Neural cell (in vitro differentiated cells): Measurements from ENCODE around the gene RTL1. TPM values are rescaled to one million over a fixed set of nuclear protein-coding genes. Genes with fewer than 3 reads are reported as not detected.

Experiments used
- H2AFZ ChIP-seq: fragments of 200-600, 300-800 bp; sonication (generic), shearing (Covaris generic); 2 replicates; pipeline ENCODE4 v1.6.0; 2014; ENCODE audit warnings: low read depth, mild to moderate bottlenecking, antibody characterized with exemption, low read length, moderate library complexity
- H3F3A ChIP-seq: fragments of 200-600 bp; shearing (Covaris generic); 2 replicates; pipeline ENCODE4 v1.6.1; 2016; ENCODE audit warnings: mild to moderate bottlenecking, moderate library complexity, mixed read lengths, antibody characterized with exemption, low read length; ENCODE audit not compliant: insufficient read depth, poor library complexity, severe bottlenecking
- H3K27ac ChIP-seq: fragments of 200-600, 300-800 bp; sonication (generic), shearing (Covaris generic); 2 replicates; pipeline ENCODE4 v1.5.1; 2014; ENCODE audit warnings: mild to moderate bottlenecking, low read length, moderate library complexity
- H3K27me3 ChIP-seq: fragments of 300-800, 200-600 bp; sonication (generic), shearing (Covaris generic); 2 replicates; pipeline ENCODE4 v1.6.0; 2014; ENCODE audit warnings: mild to moderate bottlenecking, low read depth, low read length, moderate library complexity; ENCODE audit not compliant: insufficient read depth
- H3K36me3 ChIP-seq: fragments of 300-800, 200-600 bp; sonication (generic), shearing (Covaris generic); 2 replicates; pipeline ENCODE4 v1.5.1; 2014; ENCODE audit warnings: mild to moderate bottlenecking, antibody characterized with exemption, low read length, moderate library complexity; ENCODE audit not compliant: insufficient read depth
- H3K4me2 ChIP-seq: fragments of 300-800, 200-600 bp; sonication (generic), shearing (Covaris generic); 2 replicates; pipeline ENCODE4 v1.6.0; 2014; ENCODE audit warnings: mild to moderate bottlenecking, low read length
- H3K4me3 ChIP-seq: fragments of 300-800, 200-600 bp; sonication (generic), shearing (Covaris generic); 2 replicates; pipeline ENCODE4 v1.5.1; 2014; ENCODE audit warnings: mild to moderate bottlenecking, low read length, moderate library complexity
- H3K79me2 ChIP-seq: fragments of 200-600 bp; shearing (Covaris generic); replicated peaks from 2 replicates; pipeline ENCODE4 v1.6.0; 2014; ENCODE audit warnings: mild to moderate bottlenecking, low read length, moderate library complexity; ENCODE audit not compliant: insufficient read depth
- H3K9ac ChIP-seq: fragments of 300-800, 200-600 bp; sonication (generic), shearing (Covaris generic); 2 replicates; pipeline ENCODE4 v1.6.1; 2016; ENCODE audit warnings: mild to moderate bottlenecking, low read length, mixed read lengths
- H3K9me2 ChIP-seq: fragments of 200-600 bp; shearing (Covaris generic); 2 replicates; pipeline ENCODE4 v1.6.1; 2016; ENCODE audit warnings: mild to moderate bottlenecking, low read length, mixed read lengths; ENCODE audit not compliant: insufficient read depth
- H3K9me3 ChIP-seq: fragments of 200-600, 300-800 bp; sonication (generic), shearing (Covaris generic); 2 replicates; pipeline ENCODE4 v1.6.1; 2016; ENCODE audit warnings: mild to moderate bottlenecking, mixed run types, low read length, moderate library complexity, mixed read lengths
- H4K20me1 ChIP-seq: fragments of 200-600 bp; shearing (Covaris generic); 2 replicates; pipeline ENCODE4 v1.6.1; 2016; ENCODE audit warnings: mild to moderate bottlenecking, mixed run types; ENCODE audit not compliant: insufficient read depth
- EP300 ChIP-seq: fragments of 450-650 bp; conservative IDR thresholded peaks from 2 replicates; pipeline ENCODE4 v1.6.1; 2014; ENCODE audit warnings: antibody characterized with exemption, mild to moderate bottlenecking, moderate library complexity; ENCODE audit not compliant: poor library complexity, severe bottlenecking
- EZH2 ChIP-seq: fragments of 200-600, 300-800 bp; shearing (Covaris generic), sonication (generic); IDR thresholded peaks from 2 replicates; pipeline ENCODE4 v1.6.1; 2014; ENCODE audit warnings: antibody characterized with exemption, low read length, borderline replicate concordance, mild to moderate bottlenecking; ENCODE audit not compliant: insufficient read depth, poor library complexity, severe bottlenecking
- MXI1 ChIP-seq: fragments of 450-650 bp; conservative IDR thresholded peaks from 2 replicates; pipeline ENCODE4 v1.6.1; 2014; ENCODE audit warnings: antibody characterized with exemption, mild to moderate bottlenecking; ENCODE audit not compliant: poor library complexity, severe bottlenecking
- POLR2AphosphoS5 ChIP-seq: IDR thresholded peaks from 2 replicates; pipeline ENCODE4 v1.6.1; 2012
- RAD21 ChIP-seq: fragments of 450-650 bp; conservative IDR thresholded peaks from 2 replicates; pipeline ENCODE4 v1.6.1; 2014; ENCODE audit warnings: antibody characterized with exemption, mild to moderate bottlenecking, moderate library complexity
- SMC3 ChIP-seq: fragments of 450-650 bp; conservative IDR thresholded peaks from 2 replicates; pipeline ENCODE4 v1.6.1; 2014; ENCODE audit warnings: antibody characterized with exemption, mild to moderate bottlenecking, moderate library complexity; ENCODE audit not compliant: poor library complexity
- TAF1 ChIP-seq: IDR thresholded peaks from 2 replicates; pipeline ENCODE4 v1.6.1; 2012; ENCODE audit warnings: low read depth
- polyA plus RNA-seq: library from polyadenylated mRNA; depleted of rRNA; stranded (reverse); fragments of >200 nt; gene quantifications from 2 replicates; pipeline ENCODE4 v1.2.3, GENCODE V29; 2014
- TF ChIP-seq, protein P1 (sequence below): fragments of 450-650 bp; IDR thresholded peaks from 2 replicates; pipeline ENCODE4 v1.5.1; 2014; ENCODE audit warnings: antibody characterized with exemption, mild to moderate bottlenecking, moderate library complexity; ENCODE audit not compliant: poor library complexity, severe bottlenecking
- TF ChIP-seq, protein P2 (sequence below): IDR thresholded peaks from 2 replicates; pipeline ENCODE4 v1.6.1; 2012; ENCODE audit warnings: borderline replicate concordance

The RTL1 gene
- polyA plus RNA-seq, 1 donor from 2014 or later, result not detected

DNA sequence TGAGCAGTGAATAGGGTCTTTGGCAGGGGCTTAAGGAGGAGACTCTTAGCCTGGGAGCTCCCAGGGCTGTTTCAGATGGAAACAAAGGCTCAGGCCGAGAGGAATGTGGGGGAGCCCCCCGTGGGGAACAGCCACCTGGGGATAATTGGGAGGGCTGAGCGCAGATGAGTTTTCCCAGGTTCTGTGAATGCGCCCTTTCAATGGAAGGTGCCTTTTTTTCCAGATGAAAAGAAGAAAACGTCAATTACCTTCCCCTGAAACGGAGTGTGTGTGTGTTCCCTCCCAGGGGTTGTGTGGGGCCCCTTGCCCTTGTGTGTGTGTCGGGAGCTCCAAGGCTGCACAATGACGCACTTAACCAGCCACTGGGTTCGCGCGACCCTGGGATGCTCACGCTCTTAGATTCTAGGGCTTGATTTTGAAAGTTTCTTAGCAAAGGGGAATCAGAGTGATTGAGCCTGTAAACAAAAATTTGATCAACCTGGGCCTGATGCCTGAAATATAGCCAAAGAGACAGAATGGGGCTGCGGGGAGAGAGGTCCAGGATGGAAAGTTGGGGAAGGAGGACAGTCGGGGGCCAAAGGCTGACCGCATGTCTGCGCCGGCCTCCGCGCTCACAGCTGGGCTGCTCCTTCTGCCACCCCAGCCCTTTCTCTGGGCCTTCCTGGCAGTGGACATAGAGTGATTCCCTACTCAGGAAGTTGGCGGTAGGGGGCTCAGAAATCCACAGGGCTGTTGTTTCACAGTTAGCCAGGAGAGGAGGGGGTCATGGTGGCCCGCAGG is 63.0 kb downstream of the RTL1 start:
- Histone ChIP-seq H3K27ac (no peak overlapping the region), H4K20me1 (no peaks in the 10 kb centered on the region), H3K4me3 (no peak overlapping the region), H3K9me3 (no peaks in the 10 kb centered on the region), H3K4me2 (no peak overlapping the region), H3K27me3 (no peaks in the 10 kb centered on the region), H2AFZ (no peak overlapping the region), H3K9me2 (no peaks in the 10 kb centered on the region), H3K36me3 (no peaks in the 10 kb centered on the region), H3K79me2 (no peaks in the 10 kb centered on the region), H3K9ac (no peak overlapping the region), H3F3A (peaks cover 11% of the 10 kb centered on the region)
- TF ChIP-seq TAF1, result no peak
- no peak for TF ChIP-seq EP300
- TF ChIP-seq, protein P1, sequence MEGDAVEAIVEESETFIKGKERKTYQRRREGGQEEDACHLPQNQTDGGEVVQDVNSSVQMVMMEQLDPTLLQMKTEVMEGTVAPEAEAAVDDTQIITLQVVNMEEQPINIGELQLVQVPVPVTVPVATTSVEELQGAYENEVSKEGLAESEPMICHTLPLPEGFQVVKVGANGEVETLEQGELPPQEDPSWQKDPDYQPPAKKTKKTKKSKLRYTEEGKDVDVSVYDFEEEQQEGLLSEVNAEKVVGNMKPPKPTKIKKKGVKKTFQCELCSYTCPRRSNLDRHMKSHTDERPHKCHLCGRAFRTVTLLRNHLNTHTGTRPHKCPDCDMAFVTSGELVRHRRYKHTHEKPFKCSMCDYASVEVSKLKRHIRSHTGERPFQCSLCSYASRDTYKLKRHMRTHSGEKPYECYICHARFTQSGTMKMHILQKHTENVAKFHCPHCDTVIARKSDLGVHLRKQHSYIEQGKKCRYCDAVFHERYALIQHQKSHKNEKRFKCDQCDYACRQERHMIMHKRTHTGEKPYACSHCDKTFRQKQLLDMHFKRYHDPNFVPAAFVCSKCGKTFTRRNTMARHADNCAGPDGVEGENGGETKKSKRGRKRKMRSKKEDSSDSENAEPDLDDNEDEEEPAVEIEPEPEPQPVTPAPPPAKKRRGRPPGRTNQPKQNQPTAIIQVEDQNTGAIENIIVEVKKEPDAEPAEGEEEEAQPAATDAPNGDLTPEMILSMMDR, result no peak
- TF ChIP-seq EZH2, result no peak
- no peak for TF ChIP-seq MXI1
- no peak for TF ChIP-seq POLR2AphosphoS5
- TF ChIP-seq, protein P2, sequence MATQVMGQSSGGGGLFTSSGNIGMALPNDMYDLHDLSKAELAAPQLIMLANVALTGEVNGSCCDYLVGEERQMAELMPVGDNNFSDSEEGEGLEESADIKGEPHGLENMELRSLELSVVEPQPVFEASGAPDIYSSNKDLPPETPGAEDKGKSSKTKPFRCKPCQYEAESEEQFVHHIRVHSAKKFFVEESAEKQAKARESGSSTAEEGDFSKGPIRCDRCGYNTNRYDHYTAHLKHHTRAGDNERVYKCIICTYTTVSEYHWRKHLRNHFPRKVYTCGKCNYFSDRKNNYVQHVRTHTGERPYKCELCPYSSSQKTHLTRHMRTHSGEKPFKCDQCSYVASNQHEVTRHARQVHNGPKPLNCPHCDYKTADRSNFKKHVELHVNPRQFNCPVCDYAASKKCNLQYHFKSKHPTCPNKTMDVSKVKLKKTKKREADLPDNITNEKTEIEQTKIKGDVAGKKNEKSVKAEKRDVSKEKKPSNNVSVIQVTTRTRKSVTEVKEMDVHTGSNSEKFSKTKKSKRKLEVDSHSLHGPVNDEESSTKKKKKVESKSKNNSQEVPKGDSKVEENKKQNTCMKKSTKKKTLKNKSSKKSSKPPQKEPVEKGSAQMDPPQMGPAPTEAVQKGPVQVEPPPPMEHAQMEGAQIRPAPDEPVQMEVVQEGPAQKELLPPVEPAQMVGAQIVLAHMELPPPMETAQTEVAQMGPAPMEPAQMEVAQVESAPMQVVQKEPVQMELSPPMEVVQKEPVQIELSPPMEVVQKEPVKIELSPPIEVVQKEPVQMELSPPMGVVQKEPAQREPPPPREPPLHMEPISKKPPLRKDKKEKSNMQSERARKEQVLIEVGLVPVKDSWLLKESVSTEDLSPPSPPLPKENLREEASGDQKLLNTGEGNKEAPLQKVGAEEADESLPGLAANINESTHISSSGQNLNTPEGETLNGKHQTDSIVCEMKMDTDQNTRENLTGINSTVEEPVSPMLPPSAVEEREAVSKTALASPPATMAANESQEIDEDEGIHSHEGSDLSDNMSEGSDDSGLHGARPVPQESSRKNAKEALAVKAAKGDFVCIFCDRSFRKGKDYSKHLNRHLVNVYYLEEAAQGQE, result no peak
- TF ChIP-seq RAD21, result no peak
- no peak for TF ChIP-seq SMC3

DNA sequence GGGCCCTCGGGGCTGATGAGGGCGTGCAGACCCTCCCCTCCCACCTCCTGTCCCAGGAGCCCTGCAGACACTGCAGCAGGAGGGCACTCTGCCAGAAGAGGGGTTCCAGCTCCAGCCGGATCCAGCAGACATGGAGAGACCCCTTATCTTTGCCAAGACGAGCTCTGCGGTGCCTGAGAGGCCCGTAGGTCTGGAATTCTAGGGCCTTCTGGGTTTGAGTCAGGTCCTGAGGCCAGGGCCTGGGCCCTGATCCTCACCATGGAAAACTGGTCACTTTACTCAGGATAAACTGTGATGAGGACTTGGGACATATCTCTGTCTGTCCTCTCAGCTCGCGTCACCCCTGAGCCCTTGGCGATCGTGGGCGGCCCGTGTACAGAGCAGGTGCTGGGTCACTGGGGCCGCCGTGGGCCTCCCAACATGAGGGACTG is 63.8 kb downstream of the RTL1 start:
- Histone ChIP-seq H4K20me1 (no peaks in the 10 kb centered on the region), H3F3A (peaks cover 11% of the 10 kb centered on the region), H3K79me2 (no peaks in the 10 kb centered on the region), H3K4me3 (no peak overlapping the region), H2AFZ (no peak overlapping the region), H3K9ac (no peak overlapping the region), H3K27me3 (no peaks in the 10 kb centered on the region), H3K9me2 (no peaks in the 10 kb centered on the region), H3K9me3 (no peaks in the 10 kb centered on the region), H3K27ac (no peak overlapping the region), H3K4me2 (no peak overlapping the region), H3K36me3 (no peaks in the 10 kb centered on the region)
- TF ChIP-seq POLR2AphosphoS5, result no peak
- TF ChIP-seq MXI1, result no peak

DNA sequence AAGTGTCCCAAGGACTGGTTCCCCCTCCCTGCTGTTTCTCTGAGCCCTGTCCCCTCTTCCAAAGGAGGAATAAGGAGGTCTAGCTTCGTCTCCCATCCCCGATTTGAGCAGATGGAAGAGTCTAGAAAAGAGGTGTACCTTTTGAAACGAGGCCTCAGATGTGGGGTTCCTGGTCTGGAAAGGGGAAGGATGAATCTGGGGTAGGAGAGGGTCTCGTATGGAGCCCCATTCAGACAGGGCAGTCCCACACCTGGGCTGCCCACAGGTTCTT is 64.3 kb downstream of the RTL1 start:
- H4K20me1 ChIP-seq, result no peaks in the 10 kb centered on the region
- peaks cover 11% of the 10 kb centered on the region for H3F3A ChIP-seq
- H3K9me2 ChIP-seq, result no peaks in the 10 kb centered on the region
- no peak overlapping the region for H3K4me3 ChIP-seq
- no peak overlapping the region for H3K9ac ChIP-seq
- TF ChIP-seq, protein P2, result no peak
- no peak for TF ChIP-seq SMC3
- no peak for TF ChIP-seq EZH2
- H3K27ac ChIP-seq, result no peak overlapping the region
- no peaks in the 10 kb centered on the region for H3K36me3 ChIP-seq
- H3K79me2 ChIP-seq, result no peaks in the 10 kb centered on the region
- no peaks in the 10 kb centered on the region for H3K27me3 ChIP-seq
- no peaks in the 10 kb centered on the region for H3K9me3 ChIP-seq
- H2AFZ ChIP-seq, result no peak overlapping the region
- H3K4me2 ChIP-seq, result no peak overlapping the region
